ENCODE data around the gene RBM4. TPM values are rescaled to one million over a fixed set of nuclear protein-coding genes. Genes with fewer than 3 reads are reported as not detected.

The RBM4 gene
- total RNA-seq, 1 experiment from 2014 or later = 245 TPM

DNA sequence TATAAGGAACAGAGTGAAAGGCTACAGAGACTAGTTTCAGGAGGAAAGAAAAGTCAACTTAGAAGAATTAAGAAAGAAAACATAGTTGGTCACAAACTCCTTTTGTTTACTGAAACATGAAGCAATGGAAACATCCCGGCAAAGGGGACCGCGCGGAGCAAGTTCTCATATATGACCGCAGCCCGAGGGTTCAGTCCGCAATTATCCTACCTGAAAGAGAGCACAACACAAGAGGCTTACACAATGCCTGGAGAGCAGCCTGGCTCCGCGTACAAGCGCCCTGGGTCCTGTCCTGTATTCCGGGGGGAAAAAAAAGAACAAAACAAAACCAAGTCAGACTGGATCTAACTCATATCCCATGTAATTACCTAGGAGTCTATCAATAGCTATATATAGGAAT lies 26.9 kb downstream of the RBM4 start:
- H3K27ac ChIP-seq (ENCODE audit: low read depth, low read length, poor library complexity, severe bottlenecking) = no peak overlapping the region
- ChIA-PET POLR2A (ENCODE audit: low non-redundant PET) (no interaction called here), CTCF (no interaction called here)
- no TSS peak for BruUV-seq (replicated peaks)
- intact Hi-C loops (cut with micrococcal nuclease; ENCODE audit: unreplicated experiment) = no loop called here
- H3K27me3 ChIP-seq (replicated peaks; ENCODE audit: insufficient read depth, low read depth, low read length, poor library complexity) = no peaks in the 10 kb centered on the region
- peaks cover 64% of the 10 kb centered on the region for H3K36me3 ChIP-seq (ENCODE audit: insufficient read depth, low read length, poor library complexity, severe bottlenecking)
- TF ChIP-seq, protein P1, sequence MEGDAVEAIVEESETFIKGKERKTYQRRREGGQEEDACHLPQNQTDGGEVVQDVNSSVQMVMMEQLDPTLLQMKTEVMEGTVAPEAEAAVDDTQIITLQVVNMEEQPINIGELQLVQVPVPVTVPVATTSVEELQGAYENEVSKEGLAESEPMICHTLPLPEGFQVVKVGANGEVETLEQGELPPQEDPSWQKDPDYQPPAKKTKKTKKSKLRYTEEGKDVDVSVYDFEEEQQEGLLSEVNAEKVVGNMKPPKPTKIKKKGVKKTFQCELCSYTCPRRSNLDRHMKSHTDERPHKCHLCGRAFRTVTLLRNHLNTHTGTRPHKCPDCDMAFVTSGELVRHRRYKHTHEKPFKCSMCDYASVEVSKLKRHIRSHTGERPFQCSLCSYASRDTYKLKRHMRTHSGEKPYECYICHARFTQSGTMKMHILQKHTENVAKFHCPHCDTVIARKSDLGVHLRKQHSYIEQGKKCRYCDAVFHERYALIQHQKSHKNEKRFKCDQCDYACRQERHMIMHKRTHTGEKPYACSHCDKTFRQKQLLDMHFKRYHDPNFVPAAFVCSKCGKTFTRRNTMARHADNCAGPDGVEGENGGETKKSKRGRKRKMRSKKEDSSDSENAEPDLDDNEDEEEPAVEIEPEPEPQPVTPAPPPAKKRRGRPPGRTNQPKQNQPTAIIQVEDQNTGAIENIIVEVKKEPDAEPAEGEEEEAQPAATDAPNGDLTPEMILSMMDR (conservative IDR thresholded peaks at IDR 0.05; ENCODE audit: low read depth, low read length) = no peak
- TF ChIP-seq EZH2 (IDR thresholded peaks at IDR 0.05; ENCODE audit: borderline replicate concordance, low read depth, low read length, poor library complexity, severe bottlenecking) = no peak
- no peaks in the 10 kb centered on the region for H3K9me3 ChIP-seq (ENCODE audit: low read depth, low read length, poor library complexity, severe bottlenecking)
- H3K4me1 ChIP-seq (ENCODE audit: insufficient read depth, low read length, poor library complexity, severe bottlenecking) = no peaks in the 10 kb centered on the region
- DNase-seq (ENCODE audit: low spot score) = no peak
- H3K4me3 ChIP-seq (ENCODE audit: low read depth, low read length, poor library complexity, severe bottlenecking) = no peak overlapping the region

DNA sequence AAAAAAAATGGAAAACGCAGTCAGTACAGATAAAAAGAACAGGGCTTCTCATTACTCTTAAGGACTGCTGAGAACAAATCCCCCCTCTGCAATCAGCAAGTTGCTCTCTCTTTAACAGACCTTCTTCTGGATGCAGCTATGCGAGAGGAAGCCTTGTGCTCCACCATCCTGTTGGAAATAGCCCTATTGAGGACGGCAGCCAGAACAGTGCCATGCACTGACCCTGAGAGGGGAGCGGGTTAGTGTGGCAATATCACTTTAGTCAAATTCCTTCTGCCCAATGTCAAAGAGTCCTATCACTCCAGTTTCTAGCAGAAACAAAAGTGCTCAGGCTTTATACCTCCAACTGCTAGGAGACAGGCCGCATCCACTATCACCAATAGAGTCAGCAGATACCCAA lies 32.3 kb downstream of the RBM4 start:
- no TSS peak for BruUV-seq (replicated peaks)
- H3K4me3 ChIP-seq (ENCODE audit: low read depth, low read length, poor library complexity, severe bottlenecking) = no peak overlapping the region
- peaks cover 60% of the 10 kb centered on the region for H3K36me3 ChIP-seq (ENCODE audit: insufficient read depth, low read length, poor library complexity, severe bottlenecking)
- no peak for TF ChIP-seq EZH2 (IDR thresholded peaks at IDR 0.05; ENCODE audit: borderline replicate concordance, low read depth, low read length, poor library complexity, severe bottlenecking)
- TF ChIP-seq, protein P1 (conservative IDR thresholded peaks at IDR 0.05; ENCODE audit: low read depth, low read length) = no peak
- H3K27me3 ChIP-seq (replicated peaks; ENCODE audit: insufficient read depth, low read depth, low read length, poor library complexity) = no peaks in the 10 kb centered on the region
- peaks cover 4% of the 10 kb centered on the region for H3K4me1 ChIP-seq (ENCODE audit: insufficient read depth, low read length, poor library complexity, severe bottlenecking)
- ChIA-PET CTCF (no interaction called here), POLR2A (ENCODE audit: low non-redundant PET) (no interaction called here)
- intact Hi-C loops (cut with micrococcal nuclease; ENCODE audit: unreplicated experiment) = no loop called here
- H3K27ac ChIP-seq (ENCODE audit: low read depth, low read length, poor library complexity, severe bottlenecking) = no peak overlapping the region
- no peak for DNase-seq (ENCODE audit: low spot score)
- no peaks in the 10 kb centered on the region for H3K9me3 ChIP-seq (ENCODE audit: low read depth, low read length, poor library complexity, severe bottlenecking)

DNA sequence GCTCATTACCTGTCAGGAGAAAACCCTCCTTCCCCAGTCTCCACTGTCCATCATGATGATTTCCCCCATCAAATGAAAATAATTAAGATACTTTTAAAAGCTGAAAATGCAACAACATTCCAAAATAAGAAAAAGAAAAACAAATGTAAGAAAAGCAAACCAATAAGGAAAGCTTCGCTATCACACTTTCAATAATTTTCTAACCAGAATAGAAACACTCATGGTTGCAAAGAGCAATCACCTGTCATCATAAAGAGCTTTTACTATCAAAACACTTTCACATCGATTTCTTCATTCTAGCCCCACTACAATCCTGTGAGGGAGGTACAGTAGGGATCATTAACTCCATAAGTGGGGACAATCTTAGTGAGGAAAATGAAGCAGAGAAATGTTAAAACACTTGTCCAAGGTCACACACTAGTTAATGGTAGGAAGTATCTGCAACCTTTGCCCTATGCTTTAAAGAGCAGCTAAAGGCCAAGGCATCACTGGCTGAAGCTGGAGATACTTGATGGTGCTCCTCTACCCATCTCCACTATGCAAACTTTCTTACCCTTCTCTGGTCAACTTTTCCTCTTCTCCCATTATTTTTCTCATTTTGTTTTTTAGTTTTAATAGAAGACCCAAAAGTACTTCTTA lies 36.6 kb downstream of the RBM4 start:
- no peak for TF ChIP-seq EZH2 (IDR thresholded peaks at IDR 0.05; ENCODE audit: borderline replicate concordance, low read depth, low read length, poor library complexity, severe bottlenecking)
- TF ChIP-seq, protein P1 (conservative IDR thresholded peaks at IDR 0.05; ENCODE audit: low read depth, low read length) = no peak
- no peak for DNase-seq (ENCODE audit: low spot score)
- intact Hi-C loops (cut with micrococcal nuclease; ENCODE audit: unreplicated experiment) = no loop called here
- Histone ChIP-seq H3K36me3 (ENCODE audit: insufficient read depth, low read length, poor library complexity, severe bottlenecking) (peaks cover 28% of the 10 kb centered on the region), H3K4me1 (ENCODE audit: insufficient read depth, low read length, poor library complexity, severe bottlenecking) (peaks cover 11% of the 10 kb centered on the region), H3K4me3 (ENCODE audit: low read depth, low read length, poor library complexity, severe bottlenecking) (no peak overlapping the region), H3K27ac (ENCODE audit: low read depth, low read length, poor library complexity, severe bottlenecking) (no peak overlapping the region), H3K27me3 (replicated peaks; ENCODE audit: insufficient read depth, low read depth, low read length, poor library complexity) (no peaks in the 10 kb centered on the region), H3K9me3 (ENCODE audit: low read depth, low read length, poor library complexity, severe bottlenecking) (no peaks in the 10 kb centered on the region)
- CTCF ChIA-PET = no interaction called here
- no TSS peak for BruUV-seq (replicated peaks)
- POLR2A ChIA-PET (ENCODE audit: low non-redundant PET) = interaction anchor here (0.5 to 0.7 kb wide), 2 partner anchors 38 to 177 kb away, joined by 3 to 5 read pairs; no protein-coding TSS in a partner anchor
